ENCODE measurements around the gene GPC6. TPM values are rescaled to one million over a fixed set of nuclear protein-coding genes. Genes with fewer than 3 reads are reported as not detected.

Gene GPC6
- total RNA-seq, 1 experiment from 2014 or later = 0.22 TPM

- BruUV-seq (replicated peaks) = no TSS peak
- CTCF ChIA-PET = no interaction called here
- H3K27ac ChIP-seq (ENCODE audit: low read depth, low read length) = no peak overlapping the region
- DNase-seq (ENCODE audit: low read depth, low spot score) (no peak), ATAC-seq (no peak)
- H3K4me1 ChIP-seq (ENCODE audit: control insufficient read depth in 1 of 2, insufficient read depth in 2 of 2, low read length in 2 of 2) = no peaks in the 10 kb centered on the region
- TF ChIP-seq FOSL1 (IDR thresholded peaks at IDR 0.05; ENCODE audit: low read depth) (no peak), REST (IDR thresholded peaks at IDR 0.05; ENCODE audit: low read depth) (no peak), EZH2phosphoT487 (IDR thresholded peaks at IDR 0.05; ENCODE audit: borderline replicate concordance) (no peak), EZH2 (IDR thresholded peaks at IDR 0.05) (no peak), SRF (IDR thresholded peaks at IDR 0.05; ENCODE audit: low read depth) (no peak), EGR1 (IDR thresholded peaks at IDR 0.05; ENCODE audit: low read depth) (no peak), ZFX (IDR thresholded peaks at IDR 0.05) (no peak), POLR2AphosphoS5 (IDR thresholded peaks at IDR 0.05; ENCODE audit: low read depth, low read length) (no peak), CEBPB (IDR thresholded peaks at IDR 0.05; ENCODE audit: low read depth) (no peak), YY1 (IDR thresholded peaks at IDR 0.05; ENCODE audit: extremely low read depth, insufficient replicate concordance, low read depth, low read length) (no peak), SIN3A (IDR thresholded peaks at IDR 0.05; ENCODE audit: low read depth) (no peak), SP1 (IDR thresholded peaks at IDR 0.05; ENCODE audit: low read depth) (no peak), ELF1 (IDR thresholded peaks at IDR 0.05; ENCODE audit: borderline replicate concordance, low read depth) (no peak), RAD21 (IDR thresholded peaks at IDR 0.05; ENCODE audit: low read depth) (no peak), CBX3 (IDR thresholded peaks at IDR 0.05; ENCODE audit: low read depth) (no peak), MAX (IDR thresholded peaks at IDR 0.05) (no peak), CTCF (IDR thresholded peaks at IDR 0.05 in 2 of 3, conservative IDR thresholded peaks at IDR 0.05 in 1 of 3; ENCODE audit: borderline replicate concordance in 1 of 3, insufficient read depth in 1 of 3, low read depth in 2 of 3, low read length in 2 of 3) (no peak), ZNF274 (IDR thresholded peaks at IDR 0.05; ENCODE audit: low read depth, low read length) (no peak)
- no peaks in the 10 kb centered on the region for H3K36me3 ChIP-seq (ENCODE audit: control insufficient read depth in 1 of 2, insufficient read depth in 2 of 2, low read length in 2 of 2)
- H3K4me3 ChIP-seq (replicated peaks in 1 of 2; ENCODE audit: low read depth in 1 of 2, low read length in 2 of 2) = no peak overlapping the region
- no peaks in the 10 kb centered on the region for H3K79me2 ChIP-seq (ENCODE audit: insufficient read depth, low read length)
- no peak overlapping the region for H3K4me2 ChIP-seq (ENCODE audit: low read length)
- no peaks in the 10 kb centered on the region for H3K27me3 ChIP-seq (ENCODE audit: insufficient read depth, low read length)
- H2AFZ ChIP-seq (ENCODE audit: low read depth, low read length, poor library complexity, severe bottlenecking) = no peak overlapping the region
- POLR2A ChIA-PET = no interaction called here
- no peaks in the 10 kb centered on the region for H4K20me1 ChIP-seq (ENCODE audit: insufficient read depth)
- RAD21 ChIA-PET (ENCODE audit: low non-redundant PET in 1 of 2, low total read pairs in 2 of 2, uncharacterized antibody in 2 of 2, unreplicated experiment in 2 of 2) = no interaction called here
- intact Hi-C loops (cut with micrococcal nuclease) = no loop called here
- H3K9me2 ChIP-seq (ENCODE audit: insufficient read depth) = no peaks in the 10 kb centered on the region
- no peak overlapping the region for H3K9ac ChIP-seq (ENCODE audit: low read length)
- no peaks in the 10 kb centered on the region for H3K9me3 ChIP-seq (ENCODE audit: control insufficient read depth in 1 of 2, insufficient read depth in 1 of 2, low read depth in 1 of 2, low read length in 2 of 2)
Measured at GRCh38 chr13:94312511-94313216, 1086.1 kb downstream of the GPC6 start.
